Thyroid gland (tissue), 4 donors: ENCODE data around the gene NRP2.

ENCODE experiments used
- POLR2A ChIP-seq, 2 donors: fragments of 450-650 bp; IDR thresholded peaks; one replicate each; pipeline ENCODE4 v1.6.1; 2017; ENCODE audit warnings: antibody characterized with exemption in 2 of 2, mild to moderate bottlenecking in 2 of 2, moderate library complexity in 1 of 2
- TF ChIP-seq, protein P1 (sequence below), 6 experiments: fragments of 200-600 bp in 3 of 6; fragments of 450-650 bp in 3 of 6; sonication (generic) in 3 of 6; IDR thresholded peaks; one replicate each; pipeline ENCODE4 v1.5.1; 2016 to 2019; ENCODE audit warnings: antibody characterized with exemption in 6 of 6, mild to moderate bottlenecking in 2 of 6, inconsistent platforms in 1 of 6, moderate library complexity in 1 of 6

DNA sequence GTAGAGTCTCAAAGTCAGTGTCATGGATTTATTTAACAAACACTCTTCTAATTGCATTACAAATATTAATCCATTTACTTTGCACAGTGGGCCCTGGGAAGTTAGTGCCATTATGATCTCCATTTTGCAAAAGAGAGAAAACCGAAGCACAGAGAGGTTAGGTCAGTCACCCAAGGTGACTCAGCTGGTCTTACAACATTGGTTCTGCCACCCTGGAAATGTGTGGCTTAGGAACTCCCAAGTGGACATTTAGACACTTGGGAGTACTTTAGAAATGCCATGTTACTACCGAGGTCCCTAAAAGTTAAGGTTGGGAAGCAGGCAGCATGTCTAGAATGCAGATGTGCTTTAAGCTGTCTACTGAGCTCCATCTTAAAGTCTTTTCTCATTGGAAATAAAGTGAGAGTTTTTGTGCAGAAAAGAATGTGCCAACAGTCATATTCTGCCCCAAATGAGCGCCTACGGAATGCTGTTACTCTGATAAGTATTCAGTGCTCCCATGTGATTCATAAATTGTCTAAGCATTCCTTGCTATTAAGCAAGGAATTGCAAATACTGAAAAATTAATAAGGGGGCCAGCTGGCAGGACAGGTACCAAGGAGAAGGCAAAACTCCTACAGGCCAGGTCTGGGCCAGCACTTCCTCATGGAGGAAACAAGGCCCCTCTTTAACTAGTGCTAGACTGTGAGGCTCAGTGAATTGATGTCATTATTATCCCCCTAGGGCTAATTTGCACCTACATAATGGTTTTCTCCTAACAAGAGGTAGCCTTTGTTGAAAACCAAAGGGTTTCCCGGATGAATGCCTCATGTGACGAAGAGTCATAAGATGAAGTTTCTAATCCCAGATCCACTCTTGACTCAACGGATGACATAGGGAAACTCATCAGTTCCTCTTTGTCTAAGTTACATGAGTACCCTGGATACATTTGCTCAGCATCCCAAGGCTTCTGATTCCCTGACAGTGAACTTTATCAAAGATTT, 16.3 kb downstream of the NRP2 start:
- TF ChIP-seq, protein P1, sequence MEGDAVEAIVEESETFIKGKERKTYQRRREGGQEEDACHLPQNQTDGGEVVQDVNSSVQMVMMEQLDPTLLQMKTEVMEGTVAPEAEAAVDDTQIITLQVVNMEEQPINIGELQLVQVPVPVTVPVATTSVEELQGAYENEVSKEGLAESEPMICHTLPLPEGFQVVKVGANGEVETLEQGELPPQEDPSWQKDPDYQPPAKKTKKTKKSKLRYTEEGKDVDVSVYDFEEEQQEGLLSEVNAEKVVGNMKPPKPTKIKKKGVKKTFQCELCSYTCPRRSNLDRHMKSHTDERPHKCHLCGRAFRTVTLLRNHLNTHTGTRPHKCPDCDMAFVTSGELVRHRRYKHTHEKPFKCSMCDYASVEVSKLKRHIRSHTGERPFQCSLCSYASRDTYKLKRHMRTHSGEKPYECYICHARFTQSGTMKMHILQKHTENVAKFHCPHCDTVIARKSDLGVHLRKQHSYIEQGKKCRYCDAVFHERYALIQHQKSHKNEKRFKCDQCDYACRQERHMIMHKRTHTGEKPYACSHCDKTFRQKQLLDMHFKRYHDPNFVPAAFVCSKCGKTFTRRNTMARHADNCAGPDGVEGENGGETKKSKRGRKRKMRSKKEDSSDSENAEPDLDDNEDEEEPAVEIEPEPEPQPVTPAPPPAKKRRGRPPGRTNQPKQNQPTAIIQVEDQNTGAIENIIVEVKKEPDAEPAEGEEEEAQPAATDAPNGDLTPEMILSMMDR (IDR thresholded peaks at IDR 0.05), result no peak
- TF ChIP-seq POLR2A (IDR thresholded peaks at IDR 0.05), result no peak
